Ishikawa (cell line): ENCODE data around the gene FRMD7.

Source experiments
- CEBPB ChIP-seq: IDR thresholded peaks from 2 replicates; pipeline ENCODE4 v1.6.1; 2012
- EGR1 ChIP-seq: IDR thresholded peaks from 2 replicates; pipeline ENCODE4 v1.6.1; 2012
- EP300 ChIP-seq: IDR thresholded peaks from 2 replicates; pipeline ENCODE4 v1.6.1; 2012; ENCODE audit warnings: borderline replicate concordance
- FOXM1 ChIP-seq: IDR thresholded peaks from 2 replicates; pipeline ENCODE4 v1.6.1; 2012; ENCODE audit warnings: low read depth, borderline replicate concordance
- MAX ChIP-seq: IDR thresholded peaks from 2 replicates; pipeline ENCODE4 v1.6.1; 2012
- NFIC ChIP-seq: IDR thresholded peaks from 2 replicates; pipeline ENCODE4 v1.6.1; 2012
- RAD21 ChIP-seq: IDR thresholded peaks from 2 replicates; pipeline ENCODE4 v1.6.1; 2012; ENCODE audit warnings: low read depth
- REST ChIP-seq: IDR thresholded peaks from 2 replicates; pipeline ENCODE4 v1.6.1; 2012; ENCODE audit warnings: low read depth, mild to moderate bottlenecking
- TAF1 ChIP-seq: IDR thresholded peaks from 2 replicates; pipeline ENCODE4 v1.6.1; 2012; ENCODE audit warnings: low read depth, mild to moderate bottlenecking
- TEAD4 ChIP-seq: IDR thresholded peaks from 2 replicates; pipeline ENCODE4 v1.6.1; 2012
- USF1 ChIP-seq: IDR thresholded peaks from 2 replicates; pipeline ENCODE4 v1.6.1; 2012
- YY1 ChIP-seq: IDR thresholded peaks from 2 replicates; pipeline ENCODE4 v1.6.1; 2012; ENCODE audit warnings: low read depth
- ZBTB7A ChIP-seq: IDR thresholded peaks from 2 replicates; pipeline ENCODE4 v1.6.1; 2012; ENCODE audit warnings: low read depth

- no peak for TF ChIP-seq EP300
- TF ChIP-seq REST = no peak
- no peak for TF ChIP-seq TAF1
- TF ChIP-seq USF1 = no peak
- no peak for TF ChIP-seq RAD21
- TF ChIP-seq ZBTB7A = no peak
- TF ChIP-seq EGR1 = no peak
- no peak for TF ChIP-seq FOXM1
- TF ChIP-seq TEAD4 = no peak
- TF ChIP-seq CEBPB = no peak
- TF ChIP-seq MAX = no peak
- TF ChIP-seq YY1 = no peak
- TF ChIP-seq NFIC = no peak
These were observed 59.4 kb downstream of the FRMD7 start for GRCh38 chrX:132068405-132068804.
